Epithelial cell of proximal tubule (primary cell): Measurements from ENCODE around the gene FOXE1. TPM values are rescaled to one million over a fixed set of nuclear protein-coding genes. Genes with fewer than 3 reads are reported as not detected.

ENCODE experiments used
- DNase-seq: peaks from one replicate; pipeline ENCODE4 v3.0.0-alpha.2; 2011; ENCODE audit warnings: low read depth
- H3K4me3 ChIP-seq: 2 replicates; pipeline ENCODE4 v1.5.1; 2011; ENCODE audit warnings: low read depth, mild to moderate bottlenecking, low read length
- CTCF ChIP-seq: conservative IDR thresholded peaks from 2 replicates; pipeline ENCODE4 v1.5.1; 2012; ENCODE audit warnings: low read depth, mild to moderate bottlenecking, low read length
- total RNA-seq: library from RNA; depleted of rRNA; stranded (reverse); fragments of >200 nt; gene quantifications from 2 replicates; pipeline ENCODE4 v1.2.3, GENCODE V29; 2015

Gene FOXE1
- total RNA-seq, 1 donor from 2014 or later: 0.35 TPM

GRCh38 chr9:97830884-97831829, 21.9 kb upstream of the FOXE1 start:
- no peak for DNase-seq

GRCh38 chr9:97831843-97832636, 21.0 kb upstream of the FOXE1 start:
- no peak for DNase-seq

More at GRCh38 chr9:97830884-97831829, 21.9 kb upstream of the FOXE1 start:
- no peak for TF ChIP-seq CTCF
- H3K4me3 ChIP-seq: peak overlapping the region; percentile 29

GRCh38 chr9:97840521-97840920, 12.5 kb upstream of the FOXE1 start:
- no peak overlapping the region for H3K4me3 ChIP-seq
- TF ChIP-seq CTCF: no peak
- DNase-seq: no peak

More at GRCh38 chr9:97831843-97832636, 21.0 kb upstream of the FOXE1 start:
- no peak for TF ChIP-seq CTCF
- no peak overlapping the region for H3K4me3 ChIP-seq

- DNase-seq: no peak
- no peak for TF ChIP-seq CTCF
- no peak overlapping the region for H3K4me3 ChIP-seq
Measured at GRCh38 chr9:97842960-97843359, 10.1 kb upstream of the FOXE1 start.

GRCh38 chr9:97845130-97845529, 7.9 kb upstream of the FOXE1 start:
- no peak for DNase-seq

GRCh38 chr9:97845763-97846162, 7.3 kb upstream of the FOXE1 start:
- TF ChIP-seq CTCF: no peak
- H3K4me3 ChIP-seq: no peak overlapping the region
- DNase-seq: no peak

More at GRCh38 chr9:97845130-97845529, 7.9 kb upstream of the FOXE1 start:
- no peak overlapping the region for H3K4me3 ChIP-seq
- TF ChIP-seq CTCF: no peak
